Stimulated activated CD4-positive, alpha-beta T cell treated with anti-CD3 and anti-CD28 coated beads, Interleukin-12 subunit alpha, Interleukin-12 subunit beta, amount 100 ng/mL, for 4 hours (primary cell): Measurements from ENCODE around the gene OAT.
A peak's percentile ranks its signal among the peaks of the same experiment; 100 is the strongest.

Experiments used
- DNase-seq: peaks from one replicate; pipeline ENCODE4 v3.0.0-alpha.2; 2020

The OAT gene

GRCh38 chr10:124418726-124419501 is at the start of gene OAT:
Gene OAT, minus strand, starts transcription at chr10:124418923. Its CDS starts 6,752 bp downstream, at chr10:124412171.
- peak; percentile 95 for DNase-seq

DNA sequence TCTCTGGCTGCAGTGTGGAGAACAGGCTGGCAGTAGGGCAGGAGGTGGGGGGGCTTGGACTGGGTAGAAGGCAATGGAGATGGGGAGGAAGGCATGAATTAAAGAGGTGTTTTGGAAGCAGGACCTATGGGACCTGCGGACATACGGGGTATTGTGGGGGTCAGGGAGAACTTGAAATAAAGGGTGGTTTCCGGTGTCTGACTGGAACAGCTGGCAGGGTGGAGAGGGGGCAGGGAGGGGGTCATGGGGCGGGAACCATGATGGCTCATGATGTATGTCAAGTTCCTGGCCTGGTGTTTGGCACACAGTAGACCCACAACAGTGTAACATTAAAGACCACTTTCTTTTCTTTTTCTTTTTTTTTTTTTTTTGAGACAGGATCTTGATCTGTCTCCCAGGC is 48.4 kb upstream of the OAT start:
- no peak for DNase-seq

- no peak for DNase-seq
Observed at GRCh38 chr10:124465777-124466488, 47.2 kb upstream of the OAT start.

DNA sequence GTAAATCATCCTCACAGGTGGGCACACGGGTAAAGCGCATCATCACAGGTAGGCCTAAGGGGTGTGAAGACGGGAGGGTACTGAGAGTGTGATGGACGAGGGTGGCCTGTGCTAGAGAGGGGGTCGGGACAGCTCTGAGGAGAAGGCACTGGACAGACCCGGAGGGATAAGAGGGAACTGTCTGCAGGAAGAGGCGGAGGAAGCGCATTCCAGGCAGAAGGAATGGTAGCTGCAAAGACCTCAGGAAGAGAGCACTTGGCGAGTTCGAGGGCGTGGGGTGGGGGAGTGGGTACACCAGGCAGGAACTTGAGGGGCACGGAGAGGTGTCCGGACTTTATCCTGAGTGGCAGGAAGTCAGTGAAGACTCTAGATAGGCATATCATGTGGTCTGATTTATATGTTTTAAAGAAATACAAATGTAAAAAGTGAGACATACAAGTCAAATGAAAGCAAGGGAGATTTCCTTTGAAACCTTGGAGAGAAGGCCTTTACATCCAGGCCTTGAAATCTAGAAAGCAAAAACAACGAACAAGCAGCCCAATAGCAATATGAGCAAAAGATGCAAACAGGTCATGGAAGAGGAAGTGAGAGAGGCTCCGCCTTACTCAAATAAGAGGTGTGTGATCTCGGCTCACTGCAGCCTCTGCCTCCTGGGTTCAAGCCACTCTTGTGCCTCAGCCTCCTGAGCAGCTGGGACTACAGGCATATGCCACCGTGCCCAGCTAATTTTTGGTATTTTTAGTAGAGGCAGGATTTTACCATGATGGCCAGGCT is 46.5 kb upstream of the OAT start:
- no peak for DNase-seq

DNA sequence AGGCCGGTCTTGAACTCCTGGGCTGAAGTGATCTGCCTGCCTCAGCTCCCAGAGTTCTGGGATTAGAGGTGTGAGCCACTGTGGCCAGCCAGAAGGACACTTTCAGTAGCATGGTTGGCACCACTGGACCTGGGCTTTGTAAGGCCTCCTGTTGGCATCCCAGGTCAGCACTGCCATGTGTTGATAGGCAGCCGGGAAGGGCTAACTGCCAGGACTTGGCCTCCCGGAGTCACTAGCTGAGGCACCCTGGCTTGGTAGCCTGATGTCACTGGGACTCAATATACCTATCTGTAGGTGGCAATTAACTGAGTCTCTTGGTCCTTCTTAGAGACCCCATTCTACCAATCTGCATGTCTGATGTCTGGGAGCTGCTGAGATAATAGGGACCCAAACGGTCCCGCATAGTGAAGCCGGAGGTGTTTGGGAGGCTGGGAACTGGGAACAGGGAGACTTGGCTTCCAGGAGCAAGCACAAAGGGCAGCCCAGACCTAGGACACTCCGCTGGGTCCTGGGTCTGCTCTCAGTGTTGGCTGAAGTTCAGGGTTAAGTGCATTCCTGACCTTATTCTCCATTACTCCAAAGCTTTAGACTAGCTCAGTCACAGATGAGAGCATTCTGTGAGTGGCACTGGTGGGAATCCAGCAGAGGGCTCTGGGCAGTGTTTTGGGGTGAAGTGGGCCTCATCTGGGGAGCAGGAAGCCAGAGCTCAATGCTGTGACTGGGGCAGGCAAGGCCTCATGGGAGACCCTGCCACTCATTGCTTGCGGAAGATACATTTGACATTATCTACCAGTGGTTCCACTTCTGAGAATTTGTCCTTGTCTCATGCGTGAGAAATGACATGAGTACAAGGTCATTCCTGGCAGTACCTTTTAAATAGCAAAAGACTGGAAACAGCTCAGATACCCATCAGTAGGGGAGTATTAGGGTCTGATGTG is 45.6 kb upstream of the OAT start:
- no peak for DNase-seq

- DNase-seq, result no peak
Observed at GRCh38 chr10:124462348-124462695, 43.6 kb upstream of the OAT start.

- DNase-seq, result peak; percentile 83
Observed at GRCh38 chr10:124461642-124462347, 43.1 kb upstream of the OAT start, which contains the start of gene LHPP. Gene LHPP, plus strand, starts transcription at chr10:124461823. Its CDS starts 40 bp downstream, at chr10:124461863.

DNA sequence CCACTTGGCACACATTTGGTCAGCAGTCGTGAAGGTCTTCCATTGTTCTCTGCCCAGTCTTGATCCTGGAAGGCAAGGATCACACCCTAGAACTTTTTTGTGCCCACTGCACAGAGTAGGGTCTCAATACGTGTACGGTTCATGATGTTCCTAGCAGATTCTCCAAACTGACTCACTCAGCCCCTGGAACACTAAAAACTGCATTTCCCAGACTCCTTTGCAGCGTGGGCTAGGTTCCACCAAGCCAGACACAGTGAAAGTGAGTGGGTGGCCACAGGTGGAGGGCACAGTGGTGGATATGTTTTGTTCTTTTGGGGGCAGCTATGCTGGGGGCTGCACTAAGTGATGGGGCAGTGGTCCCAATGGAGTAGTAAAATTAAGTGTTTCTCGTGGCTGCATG is 41.4 kb upstream of the OAT start:
- no peak for DNase-seq

DNA sequence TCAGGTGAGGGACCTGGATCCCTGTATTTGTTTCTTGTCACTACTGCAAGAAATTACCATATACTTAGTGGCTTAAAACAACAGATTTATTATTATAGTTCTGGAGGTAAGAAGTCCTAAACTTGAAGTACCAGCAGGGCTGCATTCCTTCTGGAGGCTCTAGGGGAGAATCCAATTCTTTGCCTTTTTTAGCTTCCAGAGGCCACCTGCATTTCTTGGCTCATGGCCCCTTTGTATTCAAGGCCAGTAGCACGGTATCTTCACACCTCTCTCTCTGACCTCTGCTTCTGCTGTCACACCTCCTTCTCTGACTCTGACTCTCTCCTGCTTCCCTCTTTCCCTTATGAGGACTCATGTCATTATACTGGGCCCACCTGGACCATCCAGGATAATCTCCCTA is 40.7 kb upstream of the OAT start:
- no peak for DNase-seq

GRCh38 chr10:124458889-124459288 is 40.2 kb upstream of the OAT start:
- DNase-seq, result no peak

DNA sequence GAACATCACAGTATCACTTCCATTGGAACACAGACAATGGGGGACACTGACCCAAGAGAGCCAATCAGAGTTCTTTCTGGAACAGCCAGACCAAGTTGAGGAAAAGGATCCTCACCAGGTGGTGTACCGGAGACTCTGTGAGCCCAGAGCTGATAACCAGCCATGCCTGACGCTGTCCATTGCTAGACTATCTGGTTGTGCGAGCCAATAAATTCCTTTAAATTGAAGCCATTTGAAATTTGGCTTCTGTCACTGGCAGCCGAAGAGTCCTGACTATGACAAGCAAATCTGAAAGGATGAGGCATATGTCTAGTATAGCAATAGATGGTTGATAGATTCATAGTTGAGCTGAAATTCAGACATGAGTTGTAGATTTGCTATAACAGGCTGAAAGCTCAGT is 39.8 kb upstream of the OAT start:
- no peak for DNase-seq

DNA sequence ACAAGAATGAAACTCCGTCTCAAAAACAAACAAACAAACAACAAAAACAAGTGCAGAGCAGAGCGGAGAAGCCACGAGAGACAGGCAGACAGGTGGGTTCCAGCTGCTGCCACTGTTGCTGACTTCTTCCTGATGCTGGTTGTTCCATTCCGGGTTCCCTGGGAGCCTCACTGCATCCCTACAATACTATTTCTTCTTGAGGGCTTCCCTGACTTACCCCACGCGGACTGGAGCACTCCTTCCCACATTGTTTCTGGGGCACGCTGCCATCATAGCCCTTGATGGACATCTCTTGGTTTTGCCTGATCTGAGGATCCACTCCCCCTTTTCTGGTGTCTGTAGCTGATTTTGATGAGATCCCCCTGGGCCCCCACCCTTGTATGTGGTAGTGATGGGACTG is 36.7 kb upstream of the OAT start:
- no peak for DNase-seq

DNA sequence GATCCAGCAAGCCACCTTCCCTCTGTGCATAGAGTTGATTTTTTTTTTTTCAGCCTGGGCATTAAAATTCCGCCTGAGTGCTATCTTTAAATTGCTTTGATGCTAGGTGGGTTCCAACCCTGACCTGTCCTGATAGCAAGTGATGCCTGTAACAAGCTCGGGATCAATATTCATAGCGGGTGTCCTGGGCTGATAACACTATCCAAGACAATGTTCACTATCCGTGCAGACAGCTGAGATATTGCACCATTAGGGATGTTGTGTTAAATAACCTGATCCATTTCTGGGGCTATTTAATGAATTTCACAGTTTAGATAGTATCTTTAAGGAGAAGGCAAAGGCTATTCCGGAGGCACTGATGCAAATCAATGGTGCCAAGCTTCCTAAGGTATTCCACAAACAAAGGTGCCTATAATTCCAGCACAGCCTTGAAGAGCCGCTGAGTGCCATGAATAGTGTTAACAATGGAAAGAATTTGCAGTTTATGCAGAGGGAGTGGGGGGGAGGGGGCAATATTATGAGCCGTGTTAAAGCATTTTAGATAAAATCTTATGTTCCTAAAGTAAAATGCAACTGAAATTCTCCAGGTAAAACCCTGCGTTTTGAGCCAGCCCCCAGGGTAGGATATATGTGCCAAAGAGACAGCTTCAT is 35.4 kb upstream of the OAT start:
- DNase-seq, result no peak

- no peak for DNase-seq
Observed at GRCh38 chr10:124451276-124451675, 32.6 kb upstream of the OAT start.

DNA sequence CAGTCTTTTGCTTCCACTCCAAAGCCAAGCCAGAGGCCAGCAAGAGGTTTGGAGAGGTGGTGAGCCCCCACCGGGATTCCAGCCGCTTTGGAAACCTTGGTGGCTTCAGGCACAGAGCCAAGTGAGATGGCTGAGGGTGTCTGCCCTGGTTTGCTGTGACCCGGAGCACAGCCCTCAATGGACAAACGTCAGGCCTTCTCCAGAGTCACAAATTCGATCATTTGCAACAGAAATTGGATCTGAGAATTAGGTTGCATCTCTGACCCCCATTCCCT is 32.0 kb upstream of the OAT start:
- DNase-seq, result no peak

DNA sequence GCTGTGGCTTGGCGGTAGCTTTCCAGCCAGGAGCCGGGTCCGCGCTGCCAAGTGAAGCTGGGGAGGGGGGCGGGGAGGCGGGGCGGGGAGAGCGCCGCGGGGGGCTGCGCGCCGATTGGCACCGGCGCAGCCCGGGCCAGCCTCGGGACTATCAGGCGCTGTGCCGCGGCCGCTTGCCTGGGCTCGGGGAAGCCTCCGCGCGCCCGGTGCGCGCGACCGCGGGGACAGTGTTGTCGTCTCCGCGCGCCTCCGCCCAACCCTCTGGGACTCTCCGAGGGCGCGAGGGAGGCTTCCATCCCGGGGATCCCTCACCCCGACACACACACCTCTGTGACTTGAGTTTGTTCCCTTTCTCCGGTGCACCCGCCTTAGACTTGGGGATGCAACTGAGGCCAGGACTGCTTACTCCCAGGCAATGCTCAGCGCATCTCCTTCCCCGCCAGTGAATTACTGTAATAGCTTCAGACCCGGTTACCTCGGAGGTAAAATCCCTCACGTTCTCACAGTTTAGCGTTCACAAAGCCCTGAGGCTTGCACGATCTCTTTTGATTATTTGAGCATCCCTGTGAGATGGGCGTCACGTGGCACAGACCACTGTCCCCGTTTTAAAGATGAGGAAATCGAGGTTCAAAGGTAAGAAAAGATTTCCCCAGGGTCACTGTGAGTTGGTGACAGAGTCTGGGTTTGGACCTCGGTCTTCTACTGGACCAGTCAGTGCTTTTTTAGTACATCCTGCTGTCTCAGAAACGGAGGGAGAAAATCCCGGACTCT is 31.5 kb upstream of the OAT start, which contains the start of gene NKX1-2:
TSS of gene NKX1-2 (minus strand) at position 24 of the 771 bp plus-strand sequence. CDS start 92 bp downstream, outside the sequence.
- DNase-seq, result no peak

DNA sequence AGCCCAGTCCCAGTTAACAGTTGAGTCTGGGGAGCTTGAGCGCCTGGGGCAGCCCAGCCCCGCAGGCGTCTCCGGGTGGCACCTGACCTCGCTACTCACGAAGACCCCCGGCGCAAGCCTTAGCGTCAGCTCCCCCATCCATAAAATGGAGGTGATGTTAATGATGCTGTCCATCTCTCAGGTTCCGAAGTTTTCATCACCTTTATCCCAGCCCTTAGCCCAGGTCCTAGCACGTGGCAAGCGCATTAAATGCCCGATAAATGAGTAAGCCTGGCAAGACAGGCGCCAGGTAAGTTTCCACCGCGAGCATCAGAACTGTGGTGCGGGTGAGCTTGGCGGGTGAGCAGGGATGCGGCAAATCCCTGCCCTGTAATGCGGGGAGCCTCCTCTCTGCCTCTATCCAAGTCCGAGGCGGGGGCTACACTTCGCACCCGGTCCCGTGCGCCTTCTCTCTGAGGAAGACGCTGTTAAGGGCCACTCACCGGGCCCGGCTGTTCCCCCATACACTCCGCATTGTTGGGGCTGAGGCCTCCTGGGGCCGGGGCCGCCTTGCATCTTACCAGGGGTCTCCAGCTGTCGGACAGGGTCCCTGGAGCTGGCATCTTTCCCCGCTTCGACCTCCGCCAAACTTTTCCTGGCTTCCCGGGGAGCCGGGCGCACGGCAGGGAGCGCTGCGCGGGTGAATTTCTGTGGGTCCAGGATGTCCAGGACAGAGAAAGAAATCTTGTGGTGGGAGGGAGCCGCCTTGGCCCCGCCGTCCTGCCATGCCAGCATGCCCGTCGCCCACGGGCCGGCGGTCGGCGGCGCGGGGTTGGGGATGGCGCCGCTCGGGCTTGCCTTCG is 30.7 kb upstream of the OAT start:
- DNase-seq, result no peak

DNA sequence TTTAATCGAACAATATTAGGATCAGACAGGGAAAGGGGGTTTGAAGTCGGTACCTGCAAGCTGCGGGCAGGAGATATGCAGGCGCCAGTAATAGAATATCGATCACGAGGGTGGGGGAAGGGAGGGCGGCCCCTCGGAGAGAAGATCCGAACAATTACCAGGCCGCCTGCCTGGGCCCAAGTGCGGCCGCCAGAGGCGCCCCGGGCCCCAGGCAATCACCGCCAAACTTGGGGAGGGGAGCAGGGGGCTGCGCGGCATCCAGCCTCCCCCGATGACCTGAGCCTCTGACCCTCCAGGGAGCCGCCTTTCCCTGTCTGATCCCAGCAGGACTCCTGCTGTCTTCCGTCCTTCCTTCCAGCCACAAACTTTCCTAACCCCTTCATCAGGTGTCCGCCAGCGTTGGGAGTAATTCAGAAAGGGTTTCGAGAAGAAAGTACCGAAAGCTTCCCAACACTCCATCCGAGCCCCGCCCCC is 30.0 kb upstream of the OAT start:
- DNase-seq, result no peak

DNA sequence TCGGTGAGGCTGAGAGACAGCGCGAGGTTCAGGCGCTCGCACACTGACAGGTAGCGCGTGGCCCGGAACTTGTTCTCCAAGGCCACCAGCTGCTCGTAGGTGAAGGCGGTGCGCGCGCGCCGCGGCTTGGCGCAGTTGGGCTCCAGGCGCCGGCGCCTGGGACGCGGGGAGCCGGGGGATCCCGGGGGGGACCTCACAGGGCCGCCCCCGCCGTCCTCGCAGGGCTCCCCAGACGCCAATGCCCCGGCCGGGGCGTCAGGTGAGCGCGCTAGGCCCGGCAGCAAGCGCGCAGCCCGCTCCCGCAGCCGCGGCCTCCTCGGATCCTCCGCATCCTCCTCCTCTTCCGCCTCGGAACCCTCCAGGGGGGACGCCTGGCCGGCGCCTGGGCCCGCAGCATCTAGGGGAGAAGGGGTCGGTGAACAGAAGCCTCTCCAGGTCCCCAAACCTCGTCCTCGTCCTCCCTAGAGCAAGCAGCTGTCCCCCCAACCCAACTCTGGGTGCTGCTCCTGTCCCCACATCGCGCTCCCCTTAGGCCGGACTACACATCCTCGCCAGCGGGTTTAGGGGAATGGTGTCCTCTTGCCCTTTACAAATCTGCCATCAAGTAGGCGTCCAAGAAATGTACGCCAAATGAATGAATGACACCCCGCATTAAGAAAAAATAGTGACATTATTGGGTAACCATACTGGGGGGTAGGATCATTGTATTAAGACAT is 29.2 kb upstream of the OAT start:
- no peak for DNase-seq
